Measurements from ENCODE around the gene KCNK3.

GRCh38 chr2:26649322-26649721 is 43.2 kb upstream of the KCNK3 start:
- no peak for TF ChIP-seq CTCF (IDR thresholded peaks at IDR 0.05)
- TF ChIP-seq EZH2 (IDR thresholded peaks at IDR 0.05; ENCODE audit: borderline replicate concordance, insufficient read depth, low read depth, low read length, poor library complexity, severe bottlenecking): no peak

Data from B cell (primary cell).